ENCODE data around the gene COMMD2.

The COMMD2 gene

DNA sequence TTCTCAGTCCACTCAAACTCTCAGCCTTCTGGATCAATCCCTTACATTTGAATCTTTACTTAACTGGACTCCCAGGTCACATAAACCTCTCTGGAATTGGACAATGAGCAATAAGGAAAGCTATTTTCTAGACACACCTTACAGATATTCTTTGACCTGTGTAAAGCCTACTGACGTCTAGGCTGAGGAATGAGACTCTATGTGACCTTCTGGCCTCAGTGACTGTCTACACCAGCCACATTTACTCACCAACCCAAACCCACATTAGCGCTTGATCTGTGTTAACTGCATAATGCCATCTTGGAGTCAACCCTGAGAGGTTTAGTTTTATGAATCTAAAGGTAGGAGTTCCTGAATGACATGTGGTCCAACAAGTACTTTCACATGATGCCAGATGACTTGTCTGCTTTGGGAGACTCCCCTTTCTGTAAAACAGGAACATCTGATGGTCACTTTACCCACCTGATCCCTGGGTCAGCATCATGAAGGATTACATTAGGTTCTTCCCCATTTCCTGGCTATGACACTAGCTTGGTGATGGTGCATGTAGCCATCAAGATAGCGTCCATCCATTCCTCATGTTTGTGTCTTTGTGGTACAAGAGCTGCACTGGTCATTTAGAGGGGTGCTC lies 11.4 kb upstream of the COMMD2 start:
- no peak for DNase-seq (ENCODE audit: low read depth in 2 of 2)

GRCh38 chr3:149753717-149754116 lies 1.4 kb upstream of the COMMD2 start:
- no peak for DNase-seq (ENCODE audit: low read depth in 2 of 2)

GRCh38 chr3:149752788-149753136 lies 473 bp upstream of the COMMD2 start:
- no peak for DNase-seq (ENCODE audit: low read depth in 2 of 2)

DNA sequence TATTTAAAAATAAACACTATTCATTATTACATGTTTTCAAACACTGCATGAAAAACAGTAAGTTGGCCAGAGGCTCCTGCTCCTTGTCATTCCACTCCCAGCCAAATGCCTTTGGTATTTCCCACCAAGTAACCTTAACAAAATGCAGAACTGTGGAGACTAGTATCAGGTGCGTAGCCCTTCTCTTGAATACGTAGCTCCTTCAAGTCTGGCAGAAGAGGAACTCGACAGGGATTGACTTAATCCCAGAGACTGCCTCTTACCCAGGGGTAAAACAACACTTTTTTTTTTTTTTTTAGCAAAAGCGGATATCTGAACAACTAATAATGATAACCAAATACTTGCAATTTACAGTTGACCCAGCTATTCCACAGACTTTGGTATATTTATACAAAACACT lies 738 bp downstream of the COMMD2 start:
- no peak for DNase-seq (ENCODE audit: low read depth in 2 of 2)

DNA sequence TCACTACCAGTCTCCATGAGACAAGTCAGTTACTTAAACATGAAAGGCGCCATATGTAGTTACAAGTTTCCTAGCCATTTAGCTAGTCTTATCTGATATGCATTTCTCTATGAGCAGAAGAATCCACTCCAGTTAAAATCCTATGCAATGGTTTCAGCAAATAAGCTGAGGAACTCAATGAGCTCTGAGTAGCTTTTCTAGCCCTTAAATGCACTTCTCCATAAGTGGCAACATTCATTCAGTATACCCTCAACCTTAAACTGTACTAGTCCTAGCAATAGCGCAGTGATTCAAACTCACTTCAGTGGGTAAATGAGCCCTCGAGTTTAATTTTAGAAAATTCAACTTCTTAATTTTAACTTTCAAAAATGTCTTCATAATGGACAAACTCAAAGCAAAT lies 7.7 kb downstream of the COMMD2 start:
- DNase-seq (ENCODE audit: low read depth in 2 of 2) = no peak

DNA sequence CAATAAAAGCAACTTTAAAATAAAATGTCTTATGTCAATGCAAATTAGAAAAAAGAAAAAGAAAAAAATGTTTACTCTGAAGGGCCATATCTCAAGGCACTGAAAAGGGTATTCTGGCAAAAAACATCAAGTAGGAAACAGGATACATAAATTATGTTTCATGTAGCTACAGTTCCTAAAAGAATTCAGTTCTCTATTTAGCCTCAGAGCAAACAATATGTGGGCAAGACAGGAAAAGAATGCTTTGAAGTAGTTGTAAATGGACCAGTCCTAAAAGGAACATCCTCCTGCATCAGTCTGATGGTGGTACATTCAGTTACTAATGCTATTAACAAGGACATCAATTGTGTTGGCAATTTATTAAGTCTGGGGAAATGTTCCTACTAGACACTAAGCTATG lies 8.1 kb downstream of the COMMD2 start:
- DNase-seq (ENCODE audit: low read depth in 2 of 2) = no peak

GRCh38 chr3:149739396-149739795 lies 12.9 kb downstream of the COMMD2 start:
- no peak for DNase-seq (ENCODE audit: low read depth in 2 of 2)

DNA sequence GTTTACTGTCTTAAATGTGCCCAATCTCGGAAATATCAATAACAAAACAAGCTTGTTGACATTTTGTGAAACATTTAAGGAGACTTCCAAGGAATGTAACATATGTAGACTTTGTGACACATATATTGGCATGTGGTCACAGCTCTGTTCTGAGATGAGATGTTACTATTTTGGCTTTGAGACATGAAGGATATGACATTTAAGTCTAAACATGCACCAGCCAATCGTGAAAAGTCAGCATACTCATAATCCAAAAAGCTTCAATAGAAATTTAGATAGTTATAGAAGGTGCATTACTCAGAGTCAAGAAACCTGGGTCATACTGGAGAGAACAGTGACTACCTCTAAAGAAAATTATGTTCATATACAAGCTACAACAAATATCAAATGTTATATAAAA lies 13.4 kb downstream of the COMMD2 start:
- DNase-seq (ENCODE audit: low read depth in 2 of 2) = no peak

DNA sequence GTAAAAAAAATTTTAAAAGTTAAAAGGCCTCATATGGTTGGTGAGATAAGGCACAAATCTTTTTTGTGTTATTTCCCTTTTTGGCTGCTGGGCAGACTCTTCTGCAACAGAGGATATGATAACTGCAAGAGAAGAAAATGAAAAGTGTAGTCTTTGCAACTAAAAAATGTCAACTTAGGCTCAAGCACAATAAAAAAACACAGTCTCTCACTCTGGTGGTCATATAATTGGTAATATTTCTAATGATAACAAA lies 15.4 kb downstream of the COMMD2 start:
- no peak for DNase-seq (ENCODE audit: low read depth in 2 of 2)

GRCh38 chr3:149736175-149736952 lies 15.9 kb downstream of the COMMD2 start:
- no peak for DNase-seq (ENCODE audit: low read depth in 2 of 2)

DNA sequence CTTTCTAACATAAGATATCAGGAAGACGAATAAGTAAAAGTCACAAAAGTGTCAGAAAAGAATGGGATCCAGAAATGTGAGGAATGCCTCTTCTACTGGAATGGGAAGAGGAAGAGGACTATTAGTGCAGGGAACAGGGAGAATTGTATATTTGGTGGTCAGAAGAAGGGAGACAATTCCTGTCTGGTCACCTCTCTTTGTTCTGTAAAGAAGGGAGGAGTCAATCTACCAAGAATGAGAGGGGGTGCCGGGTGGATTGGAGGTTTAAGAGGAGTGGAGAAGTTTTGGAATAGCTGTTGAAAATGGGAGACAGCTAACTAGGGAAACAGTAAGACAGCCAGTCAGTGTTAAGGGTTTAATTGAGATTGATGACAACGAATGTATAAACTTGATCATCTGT lies 20.1 kb downstream of the COMMD2 start:
- DNase-seq (ENCODE audit: low read depth in 2 of 2) = no peak

DNA sequence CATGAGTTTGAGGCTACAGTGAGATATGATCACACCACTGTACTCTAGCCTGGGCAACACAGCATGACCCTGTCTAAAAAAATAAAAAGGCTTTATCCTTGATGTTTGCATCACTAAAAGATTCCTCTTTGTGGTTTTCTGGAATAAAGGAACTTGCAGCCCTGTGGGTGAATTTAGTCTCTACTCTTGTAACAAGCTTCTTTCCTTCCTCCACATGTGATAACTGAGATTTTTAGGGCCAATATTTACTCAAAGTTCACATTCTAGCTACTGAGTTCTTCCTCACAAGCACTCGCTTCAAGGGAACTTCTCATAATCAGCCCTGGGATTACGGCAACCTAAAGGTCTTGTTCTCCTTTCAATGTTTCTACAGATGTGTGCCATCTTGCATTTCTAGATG lies 24.6 kb downstream of the COMMD2 start:
- no peak for DNase-seq (ENCODE audit: low read depth in 2 of 2)

DNA sequence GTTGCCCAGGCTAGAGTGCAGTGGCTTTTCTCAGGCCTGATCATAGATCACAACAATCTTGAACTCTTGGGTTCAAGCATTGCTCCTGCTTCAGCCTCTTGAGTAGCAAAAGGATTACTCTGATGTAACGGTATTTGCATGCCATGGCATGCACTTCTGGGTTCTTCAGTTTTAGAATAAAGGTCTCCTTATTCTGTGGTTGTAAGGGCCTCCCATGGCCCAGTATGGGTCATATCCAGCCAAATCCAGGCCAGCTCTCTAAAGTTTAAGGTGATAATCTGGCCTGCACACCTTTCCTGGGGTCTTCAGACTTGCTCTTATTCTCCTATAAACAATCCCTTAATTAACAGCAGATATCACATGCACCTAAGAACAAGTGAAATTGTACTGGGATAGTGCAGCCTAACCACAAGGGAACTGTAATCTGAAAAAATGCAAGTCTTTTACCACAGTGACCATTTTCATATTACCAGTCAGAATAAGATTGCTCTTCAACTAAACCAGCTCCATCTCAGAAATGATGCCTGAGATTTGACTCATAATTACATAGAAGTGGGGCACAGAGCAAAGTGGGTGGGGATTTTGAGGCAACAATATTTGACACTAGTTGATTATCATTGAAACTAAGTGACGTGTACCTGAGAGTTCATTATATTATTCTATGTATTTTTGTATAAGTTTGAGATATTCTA lies 25.4 kb downstream of the COMMD2 start:
- DNase-seq (ENCODE audit: low read depth in 2 of 2) = no peak

GRCh38 chr3:149723781-149724180 lies 28.5 kb downstream of the COMMD2 start:
- no peak for DNase-seq (ENCODE audit: low read depth in 2 of 2)

DNA sequence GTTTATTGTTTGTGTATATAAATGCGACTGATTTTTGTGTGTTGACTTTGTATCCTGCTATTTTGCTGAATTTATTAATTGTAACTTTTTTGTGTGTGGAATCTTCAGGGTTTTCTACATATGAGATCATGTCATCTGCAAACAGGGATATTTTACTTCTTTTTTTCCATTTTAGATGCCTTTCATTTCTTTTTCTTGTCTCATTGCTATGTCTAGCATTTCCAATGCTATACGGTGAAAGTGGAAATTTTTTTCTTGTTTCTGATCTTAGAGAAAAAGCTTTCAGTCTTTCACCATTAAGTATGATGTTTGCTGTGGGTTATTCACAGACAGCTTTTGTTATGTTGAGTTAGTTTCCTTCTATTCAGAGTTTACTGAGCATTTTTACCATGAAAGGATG lies 31.4 kb downstream of the COMMD2 start:
- DNase-seq (ENCODE audit: low read depth in 2 of 2) = no peak

DNA sequence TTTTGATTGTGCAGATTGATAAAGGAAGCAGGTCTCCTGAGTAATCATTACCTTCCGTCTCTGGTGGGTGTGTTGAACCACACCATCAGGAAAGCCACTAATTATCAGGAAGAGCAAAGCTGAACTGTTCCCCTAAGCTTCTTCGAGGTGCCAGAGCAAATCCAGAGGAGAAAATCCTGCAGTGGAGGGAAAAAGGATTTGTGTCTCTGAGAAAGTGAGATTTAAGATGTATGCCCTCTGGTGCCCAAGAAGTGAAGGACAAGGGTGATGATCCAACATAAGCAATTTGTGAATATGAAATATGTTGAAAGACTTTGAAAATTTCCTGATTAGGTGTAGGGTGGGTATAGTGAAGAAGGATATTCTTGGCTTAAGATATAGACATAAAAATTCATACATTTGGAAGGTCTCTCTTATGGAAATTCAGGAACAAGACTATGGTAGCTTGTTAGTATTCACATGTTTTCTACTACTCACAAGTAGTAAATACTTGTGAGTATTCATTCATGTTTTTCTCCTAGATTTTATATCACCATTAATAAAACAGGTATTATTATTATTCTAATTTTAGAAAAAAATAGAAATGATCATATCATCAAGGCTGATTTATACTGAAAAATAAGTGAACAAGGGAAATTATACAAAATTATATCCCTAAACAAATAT lies 34.8 kb downstream of the COMMD2 start:
- no peak for DNase-seq (ENCODE audit: low read depth in 2 of 2)

GRCh38 chr3:149716984-149717383 lies 35.3 kb downstream of the COMMD2 start:
- no peak for DNase-seq (ENCODE audit: low read depth in 2 of 2)

DNA sequence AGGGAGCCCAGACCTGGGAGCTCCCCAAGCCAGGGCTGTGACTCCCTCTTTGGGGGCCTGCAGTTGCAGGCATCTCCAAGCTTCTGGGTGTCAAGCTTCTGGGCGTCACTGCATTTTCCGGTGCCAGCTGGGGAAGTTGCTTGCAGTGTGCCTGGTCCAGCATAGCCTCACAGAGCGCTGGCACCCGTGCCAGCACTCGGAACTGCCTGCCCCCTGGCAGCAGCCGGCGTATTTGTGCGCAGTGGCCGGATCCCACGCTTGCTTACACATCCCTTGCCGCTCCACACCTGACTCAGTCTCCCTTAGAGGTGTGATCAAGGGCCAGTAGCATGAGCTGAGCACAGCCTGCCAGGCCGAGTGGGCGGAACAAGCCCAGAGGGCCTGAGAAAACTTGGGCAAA lies 37.0 kb downstream of the COMMD2 start:
- no peak for DNase-seq (ENCODE audit: low read depth in 2 of 2)

- no peak for DNase-seq (ENCODE audit: low read depth in 2 of 2)
Measured at GRCh38 chr3:149713730-149714654, 38.3 kb downstream of the COMMD2 start.

DNA sequence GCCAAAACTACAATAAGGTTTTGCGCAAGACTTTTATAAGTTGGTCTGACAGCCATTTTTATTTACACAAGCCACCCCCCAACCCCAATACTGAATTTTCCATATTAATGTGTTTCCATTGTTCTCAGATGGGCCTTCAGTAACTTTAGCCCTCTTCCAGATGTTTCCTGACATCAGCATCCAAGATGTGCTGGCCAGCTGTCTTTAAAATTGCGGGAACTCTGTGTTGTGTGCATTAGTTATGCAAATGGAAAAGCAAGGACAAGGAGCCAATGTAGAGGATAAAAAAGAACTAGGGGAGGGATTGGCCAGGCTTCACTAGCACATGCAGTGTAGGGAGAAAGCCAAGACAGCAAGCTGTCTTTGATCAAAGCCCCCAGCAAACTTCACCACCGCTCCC lies 45.4 kb downstream of the COMMD2 start:
- no peak for DNase-seq (ENCODE audit: low read depth in 2 of 2)

DNA sequence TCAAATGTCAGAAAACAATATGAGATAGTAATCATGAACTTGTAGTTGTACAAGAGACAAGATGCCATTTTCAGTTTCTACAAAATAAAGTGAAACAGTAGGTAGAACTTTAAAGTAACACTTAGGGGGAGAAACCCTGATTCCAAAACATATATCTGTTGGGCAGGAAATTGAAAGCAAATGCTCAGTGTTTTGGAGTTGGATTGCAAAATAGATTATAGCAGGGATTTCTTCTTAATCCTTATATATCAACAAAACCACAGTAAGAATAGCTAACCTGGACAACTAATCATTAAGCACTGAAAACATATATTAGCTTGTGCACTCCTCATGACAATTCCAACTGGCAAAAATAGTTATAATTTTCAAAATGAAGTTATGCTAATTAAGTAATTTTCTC lies 46.9 kb downstream of the COMMD2 start:
- DNase-seq (ENCODE audit: low read depth in 2 of 2) = no peak

- DNase-seq (ENCODE audit: low read depth in 2 of 2) = no peak
Measured at GRCh38 chr3:149703466-149703865, 48.8 kb downstream of the COMMD2 start.
